K562 (cell line): ENCODE data around the gene PYGM. TPM values are rescaled to one million over a fixed set of nuclear protein-coding genes. Genes with fewer than 3 reads are reported as not detected.

Experiments used
- BRD4 ChIP-seq: fragments of 200-600 bp; sonication (generic); IDR thresholded peaks from 2 replicates; pipeline ENCODE4 v1.6.1; 2017; ENCODE audit warnings: inconsistent platforms
- CEBPZ ChIP-seq: fragments of 150-350 bp; IDR thresholded peaks from 2 replicates; pipeline ENCODE4 v1.6.1; 2014; ENCODE audit warnings: low read depth, mild to moderate bottlenecking, low read length, borderline replicate concordance
- E2F4 ChIP-seq: sonication (generic); formaldehyde crosslinking; IDR thresholded peaks from 2 replicates; pipeline ENCODE4 v1.8.0; 2022; ENCODE audit warnings: mild to moderate bottlenecking, low read depth, missing genetic modification reagents
- HNRNPK ChIP-seq: fragments of 200-400 bp; formaldehyde crosslinking; IDR thresholded peaks from one replicate; pipeline ENCODE4 v1.6.1; 2018; ENCODE audit warnings: mild to moderate bottlenecking, low read depth, low read length; ENCODE audit not compliant: poor library complexity, severe bottlenecking
- KLF1 ChIP-seq: fragments of 450-650 bp; IDR thresholded peaks from 2 replicates; pipeline ENCODE4 v1.6.1; 2016; ENCODE audit warnings: missing genetic modification characterization, missing compliant biosample characterization
- LEF1 ChIP-seq: fragments of 450-650 bp; IDR thresholded peaks from 2 replicates; pipeline ENCODE4 v1.6.1; 2016; ENCODE audit warnings: mild to moderate bottlenecking
- MAFF ChIP-seq: IDR thresholded peaks from 2 replicates; pipeline ENCODE4 v1.6.1; 2012; ENCODE audit warnings: low read length, improper control_type of control experiment
- NONO ChIP-seq, 2 experiments: fragments of 200-400 bp in 1 of 2; fragments of 450-650 bp in 1 of 2; formaldehyde crosslinking in 1 of 2; IDR thresholded peaks; 2 replicates each; pipeline ENCODE4 v1.6.1; 2017; ENCODE audit warnings: low read depth in 2 of 2, mild to moderate bottlenecking in 2 of 2, moderate library complexity in 2 of 2, low read length in 1 of 2
- TAF15 ChIP-seq: fragments of 200-400 bp; formaldehyde crosslinking; IDR thresholded peaks from 2 replicates; pipeline ENCODE4 v1.6.1; 2017; ENCODE audit warnings: mild to moderate bottlenecking, low read depth, low read length, moderate library complexity
- TCF15 ChIP-seq: fragments of 250-450 bp; sonication (Bioruptor Pico); IDR thresholded peaks from 2 replicates; pipeline ENCODE4 v1.8.0; 2022; ENCODE audit warnings: moderate library complexity, mild to moderate bottlenecking, inconsistent platforms
- TFAM ChIP-seq: fragments of 250-450 bp; sonication (Bioruptor Pico); conservative IDR thresholded peaks from 2 replicates; pipeline ENCODE4 v1.5.0; 2021; ENCODE audit warnings: mild to moderate bottlenecking, moderate library complexity
- VEZF1 ChIP-seq: fragments of 200-800 bp; sonication (Bioruptor generic); IDR thresholded peaks from 2 replicates; pipeline ENCODE4 v1.6.1; 2017; ENCODE audit warnings: missing genetic modification characterization, missing compliant biosample characterization
- YY1 ChIP-seq, 3 experiments: IDR thresholded peaks; 2 replicates each; pipeline ENCODE4 v1.6.1; 2011; ENCODE audit warnings: low read length in 2 of 3, mild to moderate bottlenecking in 2 of 3, moderate library complexity in 2 of 3, borderline replicate concordance in 1 of 3, control low read depth in 1 of 3, low read depth in 1 of 3; ENCODE audit not compliant: insufficient read depth in 3 of 3, insufficient replicate concordance in 2 of 3, control insufficient read depth in 1 of 3, insufficient read length in 1 of 3; ENCODE audit errors: extremely low read depth in 1 of 3
- ZC3H4 ChIP-seq: sonication (generic); formaldehyde crosslinking; IDR thresholded peaks from 2 replicates; pipeline ENCODE4 v1.9.0; 2021; ENCODE audit warnings: missing genetic modification reagents, borderline replicate concordance
- polyA plus RNA-seq, 8 experiments: library from polyadenylated mRNA; depleted of rRNA in 4 of 8; stranded (reverse) in 5 of 8; unstranded in 3 of 8; fragments of >200 nt; fragmentation: Nextera tagmentation in 2 of 8; fragmentation: Illumina TruSeq in 1 of 8; extraction: Ambion mirVana in 2 of 8; extraction: Trizol in 1 of 8; gene quantifications; 2 replicates each; pipeline versions ENCODE4 v1.2.1 to v1.2.3, GENCODE V29; 2011 to 2014; ENCODE audit warnings: inconsistent platforms in 1 of 8, missing spikeins in 1 of 8
- total RNA-seq, 7 experiments: library from RNA; depleted of rRNA in 6 of 7; stranded (reverse); fragments of >200 nt in 6 of 7; fragmentation: Illumina TruSeq in 2 of 7; extraction: Trizol in 2 of 7; gene quantifications; 2 replicates each; pipeline versions ENCODE4 v1.2.1 to v1.2.3, GENCODE V29; 2011 to 2021; ENCODE audit warnings: low replicate concordance in 1 of 7

PYGM gene
- total and polyA plus RNA-seq, 9 of the 15 experiments (the other 6 are each of a cell fraction or from before 2014, with no cell fraction given), result 0.07 to 1.5 (median 0.68) TPM

DNA sequence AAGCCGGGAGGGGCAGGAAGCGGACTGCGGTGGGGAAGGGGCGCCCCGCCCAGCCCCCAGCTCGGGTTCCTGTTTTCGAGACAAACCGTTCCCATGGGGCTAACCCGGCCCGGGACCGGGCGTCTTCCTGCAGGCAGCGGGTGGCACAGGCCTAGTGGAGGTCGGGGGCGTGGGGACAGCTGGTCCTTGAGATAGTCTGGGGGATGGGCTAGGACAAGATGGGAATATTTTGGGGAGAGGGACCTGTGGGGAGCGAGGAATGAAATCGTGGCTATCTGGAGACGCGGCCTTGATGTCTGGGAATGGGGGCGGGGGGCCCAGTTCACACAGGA lies 14.6 kb downstream of the PYGM start (continued):
- TF ChIP-seq TCF15 (CRISPR knock-in tag) (no peak), TAF15 (no peak), TFAM (CRISPR knock-in tag) (no peak), ZC3H4 (CRISPR knock-in tag) (0 out of 2 replicates have a peak, but pooled peaks have one; percentile 52), BRD4 (no peak; the same call in 1 of the 2 replicates), YY1 (IDR thresholded peaks at IDR 0.05; ENCODE audit: borderline replicate concordance in 1 of 3, control insufficient read depth in 1 of 3, extremely low read depth in 1 of 3, insufficient read depth in 3 of 3, insufficient read length in 1 of 3, insufficient replicate concordance in 2 of 3, low read depth in 1 of 3, low read length in 2 of 3) (peak in 1 of 3 experiments; percentile 14), KLF1 (no peak), HNRNPK (no peak), MAFF (no peak), NONO (IDR thresholded peaks at IDR 0.05; ENCODE audit: low read depth in 2 of 2, low read length in 1 of 2) (no peak), E2F4 (CRISPR knock-in tag) (no peak), VEZF1 (CRISPR knock-in tag) (peak; percentile 29; the same call in 1 of the 2 replicates), CEBPZ (no peak), LEF1 (no peak)
